Measurements from ENCODE around the gene PRDM10. TPM values are rescaled to one million over a fixed set of nuclear protein-coding genes. Genes with fewer than 3 reads are reported as not detected.
"Not testable (repeated sequence)": the region's sequence is repeated elsewhere in the genome, so short reads cannot be mapped to it uniquely, and the experiment has no call there.

PRDM10 gene
- total RNA-seq, 4 donors from 2014 or later: 5.1 to 8.6 (median 7.6) TPM

GRCh38 chr11:129974672-129975071, 28.0 kb downstream of the PRDM10 start:
- Histone ChIP-seq H3K27me3 (no peaks in the 10 kb centered on the region), H3K4me3 (no peak overlapping the region), H3K36me3 (no peaks in the 10 kb centered on the region), H3K9me3 (no peaks in the 10 kb centered on the region), H3K4me1 (peaks cover 0 to 8% (median 5%) of the 10 kb centered on the region in 4 donors), H3K27ac (replicated peaks in 1 of 4) (no peak overlapping the region)
- TF ChIP-seq POLR2AphosphoS5 (IDR thresholded peaks at IDR 0.05) (no peak), EP300 (IDR thresholded peaks at IDR 0.05) (no peak), CTCF (IDR thresholded peaks at IDR 0.05) (no peak), POLR2A (IDR thresholded peaks at IDR 0.05; ENCODE audit: low read depth) (no peak)
- intact Hi-C loops (cut with DNase I): no loop called here
- 92% methylated on average over 11 of the region's 11 CpGs for WGBS
- no peak for DNase-seq (ENCODE audit: extremely low spot score)

- no peaks in the 10 kb centered on the region for H3K9me3 ChIP-seq
- DNase-seq (ENCODE audit: extremely low spot score): no peak
- H3K36me3 ChIP-seq: no peaks in the 10 kb centered on the region
- H3K27me3 ChIP-seq: no peaks in the 10 kb centered on the region
- intact Hi-C loops (cut with DNase I): no loop called here
- H3K4me1 ChIP-seq: peaks cover under 1 to 8% (median 7%) of the 10 kb centered on the region in 4 donors
- no peak overlapping the region for H3K4me3 ChIP-seq
- no peak for TF ChIP-seq EP300 (IDR thresholded peaks at IDR 0.05)
- TF ChIP-seq POLR2A (IDR thresholded peaks at IDR 0.05; ENCODE audit: low read depth): no peak
- no peak for TF ChIP-seq POLR2AphosphoS5 (IDR thresholded peaks at IDR 0.05)
- TF ChIP-seq CTCF (IDR thresholded peaks at IDR 0.05): no peak
- no peak overlapping the region for H3K27ac ChIP-seq (replicated peaks in 1 of 4)
Observed at GRCh38 chr11:129974237-129974636, 28.4 kb downstream of the PRDM10 start.

- Histone ChIP-seq H3K4me1 (peaks cover 5 to 13% (median 7%) of the 10 kb centered on the region in 4 donors), H3K36me3 (no peaks in the 10 kb centered on the region), H3K4me3 (no peak overlapping the region), H3K9me3 (no peaks in the 10 kb centered on the region), H3K27ac (replicated peaks in 1 of 4) (no peak overlapping the region), H3K27me3 (no peaks in the 10 kb centered on the region)
- no peak for DNase-seq (ENCODE audit: extremely low spot score)
- 78% methylated on average over 5 of the region's 5 CpGs for WGBS
- intact Hi-C loops (cut with DNase I): no loop called here
- no peak for TF ChIP-seq EP300 (IDR thresholded peaks at IDR 0.05)
- no peak for TF ChIP-seq POLR2A (IDR thresholded peaks at IDR 0.05; ENCODE audit: low read depth)
- TF ChIP-seq CTCF (IDR thresholded peaks at IDR 0.05): no peak
- TF ChIP-seq POLR2AphosphoS5 (IDR thresholded peaks at IDR 0.05): no peak
Observed at GRCh38 chr11:129973809-129974208, 28.8 kb downstream of the PRDM10 start.

- no peak overlapping the region for H3K4me3 ChIP-seq
- H3K9me3 ChIP-seq: no peaks in the 10 kb centered on the region
- peaks cover 6 to 16% (median 7%) of the 10 kb centered on the region in 4 donors for H3K4me1 ChIP-seq
- TF ChIP-seq POLR2A (IDR thresholded peaks at IDR 0.05; ENCODE audit: low read depth): no peak
- TF ChIP-seq EP300 (IDR thresholded peaks at IDR 0.05): no peak
- TF ChIP-seq CTCF (IDR thresholded peaks at IDR 0.05): no peak
- no peak for TF ChIP-seq POLR2AphosphoS5 (IDR thresholded peaks at IDR 0.05)
- H3K27me3 ChIP-seq: no peaks in the 10 kb centered on the region
- no peak overlapping the region for H3K27ac ChIP-seq (replicated peaks in 1 of 4)
- 76% methylated on average over 1 of the region's 1 CpG for WGBS
- DNase-seq (ENCODE audit: extremely low spot score): no peak
- intact Hi-C loops (cut with DNase I): no loop called here
- no peaks in the 10 kb centered on the region for H3K36me3 ChIP-seq
Observed at GRCh38 chr11:129973068-129973467, 29.6 kb downstream of the PRDM10 start.

GRCh38 chr11:129972611-129973010, 30.0 kb downstream of the PRDM10 start:
- peaks cover 6 to 16% (median 7%) of the 10 kb centered on the region in 4 donors for H3K4me1 ChIP-seq
- no peak overlapping the region for H3K27ac ChIP-seq (replicated peaks in 1 of 4)
- TF ChIP-seq CTCF (IDR thresholded peaks at IDR 0.05) (no peak), POLR2AphosphoS5 (IDR thresholded peaks at IDR 0.05) (no peak), EP300 (IDR thresholded peaks at IDR 0.05) (no peak), POLR2A (IDR thresholded peaks at IDR 0.05; ENCODE audit: low read depth) (no peak)
- H3K36me3 ChIP-seq: no peaks in the 10 kb centered on the region
- WGBS: 81% methylated on average over 5 of the region's 5 CpGs
- no peaks in the 10 kb centered on the region for H3K9me3 ChIP-seq
- H3K27me3 ChIP-seq: no peaks in the 10 kb centered on the region
- no peak for DNase-seq (ENCODE audit: extremely low spot score)
- intact Hi-C loops (cut with DNase I): no loop called here
- no peak overlapping the region for H3K4me3 ChIP-seq

GRCh38 chr11:129971856-129972255, 30.8 kb downstream of the PRDM10 start:
- DNase-seq (ENCODE audit: extremely low spot score); H3K9me3 ChIP-seq; H3K36me3 ChIP-seq; H3K4me3 ChIP-seq; H3K27me3 ChIP-seq; intact Hi-C loops (cut with DNase I); H3K27ac ChIP-seq (replicated peaks in 1 of 4): not testable (repeated sequence)
- H3K4me1 ChIP-seq: peaks cover 6 to 16% (median 7%) of the 10 kb centered on the region in 4 donors
- no CpG with 5 or more reads among the region's 29 CpGs for WGBS
